ENCODE data around the gene KIFC3. TPM values are rescaled to one million over a fixed set of nuclear protein-coding genes. Genes with fewer than 3 reads are reported as not detected.
A peak's percentile ranks its signal among the peaks of the same experiment; 100 is the strongest.

KIFC3 gene
- total and polyA plus RNA-seq, 2 of the 13 experiments (the other 11 are each of a cell fraction or from before 2014, with no cell fraction given) = 42.1 to 45.3 TPM

DNA sequence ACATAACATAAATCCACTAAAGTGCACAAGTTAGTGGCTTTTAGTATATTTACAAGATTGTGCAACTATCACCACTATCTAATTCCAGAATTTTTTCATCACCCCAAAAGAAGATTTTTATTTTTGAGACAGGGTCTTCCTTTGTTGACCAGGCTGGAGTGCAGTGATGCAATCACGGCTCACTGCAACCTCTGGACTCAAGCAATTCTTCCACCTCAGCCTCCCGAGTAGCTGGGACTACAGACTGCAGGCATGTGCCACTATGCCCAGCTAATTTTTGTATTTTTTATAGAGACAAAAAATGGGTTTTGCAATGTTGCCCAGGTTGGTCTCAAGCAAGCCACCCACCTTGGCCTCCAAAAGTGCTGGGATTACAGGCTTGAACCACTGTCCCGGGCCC, 92.6 kb downstream of the KIFC3 start (continued):
- TF ChIP-seq, protein P1, sequence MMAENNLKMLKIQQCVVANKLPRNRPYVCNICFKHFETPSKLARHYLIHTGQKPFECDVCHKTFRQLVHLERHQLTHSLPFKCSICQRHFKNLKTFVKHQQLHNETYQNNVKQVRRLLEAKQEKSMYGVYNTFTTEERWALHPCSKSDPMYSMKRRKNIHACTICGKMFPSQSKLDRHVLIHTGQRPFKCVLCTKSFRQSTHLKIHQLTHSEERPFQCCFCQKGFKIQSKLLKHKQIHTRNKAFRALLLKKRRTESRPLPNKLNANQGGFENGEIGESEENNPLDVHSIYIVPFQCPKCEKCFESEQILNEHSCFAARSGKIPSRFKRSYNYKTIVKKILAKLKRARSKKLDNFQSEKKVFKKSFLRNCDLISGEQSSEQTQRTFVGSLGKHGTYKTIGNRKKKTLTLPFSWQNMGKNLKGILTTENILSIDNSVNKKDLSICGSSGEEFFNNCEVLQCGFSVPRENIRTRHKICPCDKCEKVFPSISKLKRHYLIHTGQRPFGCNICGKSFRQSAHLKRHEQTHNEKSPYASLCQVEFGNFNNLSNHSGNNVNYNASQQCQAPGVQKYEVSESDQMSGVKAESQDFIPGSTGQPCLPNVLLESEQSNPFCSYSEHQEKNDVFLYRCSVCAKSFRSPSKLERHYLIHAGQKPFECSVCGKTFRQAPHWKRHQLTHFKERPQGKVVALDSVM (CRISPR knock-in tag; IDR thresholded peaks at IDR 0.05) = peak; percentile 50; the same call in 1 of the 2 replicates
- TF ChIP-seq PPARG (CRISPR knock-in tag; conservative IDR thresholded peaks at IDR 0.05) = peak; percentile 68
- TF ChIP-seq, protein P2, sequence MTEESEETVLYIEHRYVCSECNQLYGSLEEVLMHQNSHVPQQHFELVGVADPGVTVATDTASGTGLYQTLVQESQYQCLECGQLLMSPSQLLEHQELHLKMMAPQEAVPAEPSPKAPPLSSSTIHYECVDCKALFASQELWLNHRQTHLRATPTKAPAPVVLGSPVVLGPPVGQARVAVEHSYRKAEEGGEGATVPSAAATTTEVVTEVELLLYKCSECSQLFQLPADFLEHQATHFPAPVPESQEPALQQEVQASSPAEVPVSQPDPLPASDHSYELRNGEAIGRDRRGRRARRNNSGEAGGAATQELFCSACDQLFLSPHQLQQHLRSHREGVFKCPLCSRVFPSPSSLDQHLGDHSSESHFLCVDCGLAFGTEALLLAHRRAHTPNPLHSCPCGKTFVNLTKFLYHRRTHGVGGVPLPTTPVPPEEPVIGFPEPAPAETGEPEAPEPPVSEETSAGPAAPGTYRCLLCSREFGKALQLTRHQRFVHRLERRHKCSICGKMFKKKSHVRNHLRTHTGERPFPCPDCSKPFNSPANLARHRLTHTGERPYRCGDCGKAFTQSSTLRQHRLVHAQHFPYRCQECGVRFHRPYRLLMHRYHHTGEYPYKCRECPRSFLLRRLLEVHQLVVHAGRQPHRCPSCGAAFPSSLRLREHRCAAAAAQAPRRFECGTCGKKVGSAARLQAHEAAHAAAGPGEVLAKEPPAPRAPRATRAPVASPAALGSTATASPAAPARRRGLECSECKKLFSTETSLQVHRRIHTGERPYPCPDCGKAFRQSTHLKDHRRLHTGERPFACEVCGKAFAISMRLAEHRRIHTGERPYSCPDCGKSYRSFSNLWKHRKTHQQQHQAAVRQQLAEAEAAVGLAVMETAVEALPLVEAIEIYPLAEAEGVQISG (CRISPR knock-in tag; IDR thresholded peaks at IDR 0.05) = peak; percentile 49
- TF ChIP-seq DNMT1 (CRISPR knock-in tag; IDR thresholded peaks at IDR 0.05) = no peak
- TF ChIP-seq SALL1 (CRISPR knock-in tag; IDR thresholded peaks at IDR 0.05) = peak; percentile 90
- 0 out of 2 replicates have a peak, but pooled peaks have one; percentile 33 for TF ChIP-seq ZNF263 (CRISPR knock-in tag; IDR thresholded peaks at IDR 0.05)
- peak; percentile 33; the same call in 1 of the 2 replicates for TF ChIP-seq CBX5 (CRISPR knock-in tag; IDR thresholded peaks at IDR 0.05; ENCODE audit: borderline replicate concordance)
- TF ChIP-seq ZNF614 (CRISPR knock-in tag; IDR thresholded peaks at IDR 0.05; ENCODE audit: borderline replicate concordance) = peak; percentile 55; the same call in 1 of the 2 replicates
- TF ChIP-seq, protein P3, sequence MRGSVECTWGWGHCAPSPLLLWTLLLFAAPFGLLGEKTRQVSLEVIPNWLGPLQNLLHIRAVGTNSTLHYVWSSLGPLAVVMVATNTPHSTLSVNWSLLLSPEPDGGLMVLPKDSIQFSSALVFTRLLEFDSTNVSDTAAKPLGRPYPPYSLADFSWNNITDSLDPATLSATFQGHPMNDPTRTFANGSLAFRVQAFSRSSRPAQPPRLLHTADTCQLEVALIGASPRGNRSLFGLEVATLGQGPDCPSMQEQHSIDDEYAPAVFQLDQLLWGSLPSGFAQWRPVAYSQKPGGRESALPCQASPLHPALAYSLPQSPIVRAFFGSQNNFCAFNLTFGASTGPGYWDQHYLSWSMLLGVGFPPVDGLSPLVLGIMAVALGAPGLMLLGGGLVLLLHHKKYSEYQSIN (CRISPR knock-in tag; IDR thresholded peaks at IDR 0.05; ENCODE audit: borderline replicate concordance) = no peak
- TF ChIP-seq NKX3-1 (CRISPR knock-in tag; IDR thresholded peaks at IDR 0.05) = 0 out of 2 replicates have a peak, but pooled peaks have one; percentile 56
- peak; percentile 70; the same call in 1 of the 2 replicates for TF ChIP-seq HOXA3 (CRISPR knock-in tag; IDR thresholded peaks at IDR 0.05)
- TF ChIP-seq HDAC2 (CRISPR knock-in tag; IDR thresholded peaks at IDR 0.05) = peak; percentile 76; the same call in 1 of the 2 replicates
- TF ChIP-seq, protein P4, sequence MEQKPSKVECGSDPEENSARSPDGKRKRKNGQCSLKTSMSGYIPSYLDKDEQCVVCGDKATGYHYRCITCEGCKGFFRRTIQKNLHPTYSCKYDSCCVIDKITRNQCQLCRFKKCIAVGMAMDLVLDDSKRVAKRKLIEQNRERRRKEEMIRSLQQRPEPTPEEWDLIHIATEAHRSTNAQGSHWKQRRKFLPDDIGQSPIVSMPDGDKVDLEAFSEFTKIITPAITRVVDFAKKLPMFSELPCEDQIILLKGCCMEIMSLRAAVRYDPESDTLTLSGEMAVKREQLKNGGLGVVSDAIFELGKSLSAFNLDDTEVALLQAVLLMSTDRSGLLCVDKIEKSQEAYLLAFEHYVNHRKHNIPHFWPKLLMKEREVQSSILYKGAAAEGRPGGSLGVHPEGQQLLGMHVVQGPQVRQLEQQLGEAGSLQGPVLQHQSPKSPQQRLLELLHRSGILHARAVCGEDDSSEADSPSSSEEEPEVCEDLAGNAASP (CRISPR knock-in tag; IDR thresholded peaks at IDR 0.05; ENCODE audit: borderline replicate concordance) = peak; percentile 62; the same call in 1 of the 2 replicates
- TF ChIP-seq THAP11 (CRISPR knock-in tag; IDR thresholded peaks at IDR 0.05) = peak; percentile 67
- TF ChIP-seq SOX5 (CRISPR knock-in tag; IDR thresholded peaks at IDR 0.05; ENCODE audit: borderline replicate concordance) = peak; percentile 59; the same call in 1 of the 2 replicates
- TF ChIP-seq, protein P5, sequence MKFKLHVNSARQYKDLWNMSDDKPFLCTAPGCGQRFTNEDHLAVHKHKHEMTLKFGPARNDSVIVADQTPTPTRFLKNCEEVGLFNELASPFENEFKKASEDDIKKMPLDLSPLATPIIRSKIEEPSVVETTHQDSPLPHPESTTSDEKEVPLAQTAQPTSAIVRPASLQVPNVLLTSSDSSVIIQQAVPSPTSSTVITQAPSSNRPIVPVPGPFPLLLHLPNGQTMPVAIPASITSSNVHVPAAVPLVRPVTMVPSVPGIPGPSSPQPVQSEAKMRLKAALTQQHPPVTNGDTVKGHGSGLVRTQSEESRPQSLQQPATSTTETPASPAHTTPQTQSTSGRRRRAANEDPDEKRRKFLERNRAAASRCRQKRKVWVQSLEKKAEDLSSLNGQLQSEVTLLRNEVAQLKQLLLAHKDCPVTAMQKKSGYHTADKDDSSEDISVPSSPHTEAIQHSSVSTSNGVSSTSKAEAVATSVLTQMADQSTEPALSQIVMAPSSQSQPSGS (CRISPR knock-in tag; IDR thresholded peaks at IDR 0.05) = peak; percentile 86
- 0 out of 2 replicates have a peak, but pooled peaks have one; percentile 15 for TF ChIP-seq NR2F2 (IDR thresholded peaks at IDR 0.05; ENCODE audit: borderline replicate concordance, low read depth)
- peak; percentile 52; the same call in 1 of the 2 replicates for TF ChIP-seq RXRB (CRISPR knock-in tag; IDR thresholded peaks at IDR 0.05; ENCODE audit: borderline replicate concordance)
- TF ChIP-seq MTA1 (CRISPR knock-in tag; IDR thresholded peaks at IDR 0.05; ENCODE audit: borderline replicate concordance) = 0 out of 2 replicates have a peak, but pooled peaks have one; percentile 31
- peak; percentile 39 for TF ChIP-seq ZNF629 (CRISPR knock-in tag; conservative IDR thresholded peaks at IDR 0.05)
- TF ChIP-seq CC2D1A (CRISPR knock-in tag; IDR thresholded peaks at IDR 0.05) = no peak
- TF ChIP-seq BCL6 (CRISPR knock-in tag; IDR thresholded peaks at IDR 0.05) = peak; percentile 46

All from HepG2 (cell line).